ENCODE results near the gene RNF214. TPM values are rescaled to one million over a fixed set of nuclear protein-coding genes. Genes with fewer than 3 reads are reported as not detected.
A peak's percentile ranks its signal among the peaks of the same experiment; 100 is the strongest.

The RNF214 gene
- total and polyA plus RNA-seq, 5 donors from 2014 or later = 51.0 to 69.6 (median 54.6) TPM

- Mint-ChIP-seq H3K27me3 (no peaks in the 10 kb centered on the region), H3K36me3 (peaks cover 16% of the 10 kb centered on the region), H3K4me1 (peaks cover 3 to 6% (median 5%) of the 10 kb centered on the region in 4 donors), H3K4me3 (no peak overlapping the region), H3K9me3 (no peaks in the 10 kb centered on the region), H3K27ac (no peak overlapping the region)
- ATAC-seq (ENCODE audit: low read depth in 2 of 2) = no peak
- DNase-seq = no peak
- H3K27me3 ChIP-seq (ENCODE audit: control insufficient read depth, insufficient read depth, low read length) = no peaks in the 10 kb centered on the region
- no peak overlapping the region for H3K27ac ChIP-seq (ENCODE audit: insufficient read depth, low read length, poor library complexity, severe bottlenecking)
- no peaks in the 10 kb centered on the region for H3K9me3 ChIP-seq (ENCODE audit: control insufficient read depth in 2 of 2, low read length in 2 of 2)
- H3K4me1 ChIP-seq (ENCODE audit: control insufficient read depth, insufficient read depth, low read length, poor library complexity, severe bottlenecking) = no peaks in the 10 kb centered on the region
- peaks cover 13% of the 10 kb centered on the region for H3K36me3 ChIP-seq (ENCODE audit: control insufficient read depth, insufficient read depth, low read length)
- no peak overlapping the region for H3K4me3 ChIP-seq (ENCODE audit: low read depth, low read length)
Observed at GRCh38 chr11:117187799-117188481, 44.5 kb upstream of the RNF214 start.

- peak overlapping the region in 1 of 3 donors; percentile 15 for H3K27ac Mint-ChIP-seq
- Histone ChIP-seq H3K36me3 (ENCODE audit: control insufficient read depth, insufficient read depth, low read length) (peaks cover 13% of the 10 kb centered on the region), H3K27ac (ENCODE audit: insufficient read depth, low read length, poor library complexity, severe bottlenecking) (no peak overlapping the region)
Observed at GRCh38 chr11:117188620-117189081, 43.8 kb upstream of the RNF214 start.

GRCh38 chr11:117189191-117189940 is 43.1 kb upstream of the RNF214 start:
- Histone ChIP-seq H3K4me3 (ENCODE audit: low read depth, low read length) (no peak overlapping the region), H3K36me3 (ENCODE audit: control insufficient read depth, insufficient read depth, low read length) (peaks cover 9% of the 10 kb centered on the region), H3K4me1 (ENCODE audit: control insufficient read depth, insufficient read depth, low read length, poor library complexity, severe bottlenecking) (no peaks in the 10 kb centered on the region), H3K27me3 (ENCODE audit: control insufficient read depth, insufficient read depth, low read length) (no peaks in the 10 kb centered on the region), H3K9me3 (ENCODE audit: control insufficient read depth in 2 of 2, low read length in 2 of 2) (no peaks in the 10 kb centered on the region), H3K27ac (ENCODE audit: insufficient read depth, low read length, poor library complexity, severe bottlenecking) (no peak overlapping the region)
- peak overlapping the region in 1 of 3 donors; percentile 15 for H3K27ac Mint-ChIP-seq
- H3K9me3 Mint-ChIP-seq = no peaks in the 10 kb centered on the region
- no peaks in the 10 kb centered on the region for H3K27me3 Mint-ChIP-seq
- H3K4me1 Mint-ChIP-seq = peaks cover 2 to 6% (median 3%) of the 10 kb centered on the region in 4 donors
- DNase-seq (no peak), ATAC-seq (ENCODE audit: low read depth in 2 of 2) (peak; percentile 24 to 32)
- H3K36me3 Mint-ChIP-seq = peaks cover 7% of the 10 kb centered on the region
- no peak overlapping the region for H3K4me3 Mint-ChIP-seq

More at GRCh38 chr11:117188620-117189081, 43.8 kb upstream of the RNF214 start:
- ATAC-seq (ENCODE audit: low read depth in 2 of 2) (no peak), DNase-seq (no peak)
- no peak overlapping the region for H3K4me3 Mint-ChIP-seq
- Histone ChIP-seq H3K27me3 (ENCODE audit: control insufficient read depth, insufficient read depth, low read length) (no peaks in the 10 kb centered on the region), H3K4me3 (ENCODE audit: low read depth, low read length) (no peak overlapping the region), H3K9me3 (ENCODE audit: control insufficient read depth in 2 of 2, low read length in 2 of 2) (no peaks in the 10 kb centered on the region), H3K4me1 (ENCODE audit: control insufficient read depth, insufficient read depth, low read length, poor library complexity, severe bottlenecking) (no peaks in the 10 kb centered on the region)
- H3K27me3 Mint-ChIP-seq = no peaks in the 10 kb centered on the region
- H3K36me3 Mint-ChIP-seq = peaks cover 14% of the 10 kb centered on the region
- no peaks in the 10 kb centered on the region for H3K9me3 Mint-ChIP-seq
- H3K4me1 Mint-ChIP-seq = peaks cover 2 to 10% (median 5%) of the 10 kb centered on the region in 4 donors

GRCh38 chr11:117189941-117190544 is 42.4 kb upstream of the RNF214 start:
- Mint-ChIP-seq H3K4me1 (peaks cover 2 to 6% (median 4%) of the 10 kb centered on the region in 4 donors), H3K27ac (no peak overlapping the region), H3K9me3 (no peaks in the 10 kb centered on the region), H3K4me3 (no peak overlapping the region), H3K27me3 (no peaks in the 10 kb centered on the region), H3K36me3 (peaks cover 8% of the 10 kb centered on the region)
- peak in 1 of 2 donors; percentile 4 for ATAC-seq (ENCODE audit: low read depth in 2 of 2)
- no peaks in the 10 kb centered on the region for H3K9me3 ChIP-seq (ENCODE audit: control insufficient read depth in 2 of 2, low read length in 2 of 2)
- no peak overlapping the region for H3K4me3 ChIP-seq (ENCODE audit: low read depth, low read length)
- DNase-seq = no peak
- no peaks in the 10 kb centered on the region for H3K4me1 ChIP-seq (ENCODE audit: control insufficient read depth, insufficient read depth, low read length, poor library complexity, severe bottlenecking)
- no peaks in the 10 kb centered on the region for H3K27me3 ChIP-seq (ENCODE audit: control insufficient read depth, insufficient read depth, low read length)
- H3K27ac ChIP-seq (ENCODE audit: insufficient read depth, low read length, poor library complexity, severe bottlenecking) = no peak overlapping the region
- peaks cover 9% of the 10 kb centered on the region for H3K36me3 ChIP-seq (ENCODE audit: control insufficient read depth, insufficient read depth, low read length)

DNA sequence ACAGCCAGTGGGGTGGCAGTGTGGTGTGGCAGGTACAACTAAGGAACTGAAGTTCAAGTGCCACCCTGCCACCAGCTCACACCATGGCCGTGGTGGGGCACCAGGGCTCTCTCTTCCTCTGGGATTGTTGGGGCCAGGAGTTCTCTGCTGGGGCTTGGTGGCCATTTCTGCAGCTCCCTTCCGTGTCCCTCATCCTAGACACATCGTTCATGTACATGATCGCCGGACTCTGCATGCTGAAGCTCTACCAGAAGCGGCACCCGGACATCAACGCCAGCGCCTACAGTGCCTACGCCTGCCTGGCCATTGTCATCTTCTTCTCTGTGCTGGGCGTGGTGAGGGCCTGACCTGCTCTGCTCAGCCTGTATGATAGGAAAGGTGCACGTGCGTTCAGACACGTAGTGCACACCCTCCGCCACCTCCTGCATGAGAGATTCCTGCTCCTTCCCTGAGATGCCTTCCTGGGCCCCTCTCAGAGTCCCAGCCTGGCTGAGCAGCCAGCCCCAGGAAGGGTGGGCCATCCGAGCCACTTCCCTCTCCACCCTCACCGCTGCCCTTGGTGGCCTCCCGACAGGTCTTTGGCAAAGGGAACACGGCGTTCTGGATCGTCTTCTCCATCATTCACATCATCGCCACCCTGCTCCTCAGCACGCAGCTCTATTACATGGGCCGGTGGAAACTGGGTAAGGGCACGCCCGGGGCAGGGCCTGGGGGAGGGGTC is 40.6 kb upstream of the RNF214 start:
- H3K4me1 Mint-ChIP-seq = peaks cover 0 to 4% (median 2%) of the 10 kb centered on the region in 4 donors
- peaks cover 15% of the 10 kb centered on the region for H3K36me3 Mint-ChIP-seq
- Histone ChIP-seq H3K27me3 (ENCODE audit: control insufficient read depth, insufficient read depth, low read length) (no peaks in the 10 kb centered on the region), H3K4me3 (ENCODE audit: low read depth, low read length) (no peak overlapping the region), H3K36me3 (ENCODE audit: control insufficient read depth, insufficient read depth, low read length) (peaks cover 9% of the 10 kb centered on the region), H3K4me1 (ENCODE audit: control insufficient read depth, insufficient read depth, low read length, poor library complexity, severe bottlenecking) (no peaks in the 10 kb centered on the region), H3K9me3 (ENCODE audit: control insufficient read depth in 2 of 2, low read length in 2 of 2) (no peaks in the 10 kb centered on the region), H3K27ac (ENCODE audit: insufficient read depth, low read length, poor library complexity, severe bottlenecking) (no peak overlapping the region)
- no peaks in the 10 kb centered on the region for H3K9me3 Mint-ChIP-seq
- no peak for ATAC-seq (ENCODE audit: low read depth in 2 of 2)
- H3K27me3 Mint-ChIP-seq = no peaks in the 10 kb centered on the region
- peak overlapping the region in 1 of 3 donors; percentile 32 for H3K27ac Mint-ChIP-seq
- no peak overlapping the region for H3K4me3 Mint-ChIP-seq
- DNase-seq = no peak

- Mint-ChIP-seq H3K4me3 (no peak overlapping the region), H3K27ac (peak overlapping the region in 2 of 3 donors; percentile 32 to 79), H3K4me1 (peaks cover 0 to 4% (median under 1%) of the 10 kb centered on the region in 4 donors), H3K27me3 (no peaks in the 10 kb centered on the region), H3K36me3 (peaks cover 10% of the 10 kb centered on the region), H3K9me3 (no peaks in the 10 kb centered on the region)
- Histone ChIP-seq H3K27me3 (ENCODE audit: control insufficient read depth, insufficient read depth, low read length) (no peaks in the 10 kb centered on the region), H3K27ac (ENCODE audit: insufficient read depth, low read length, poor library complexity, severe bottlenecking) (no peak overlapping the region), H3K36me3 (ENCODE audit: control insufficient read depth, insufficient read depth, low read length) (peaks cover 9% of the 10 kb centered on the region), H3K9me3 (ENCODE audit: control insufficient read depth in 2 of 2, low read length in 2 of 2) (no peaks in the 10 kb centered on the region), H3K4me1 (ENCODE audit: control insufficient read depth, insufficient read depth, low read length, poor library complexity, severe bottlenecking) (no peaks in the 10 kb centered on the region), H3K4me3 (ENCODE audit: low read depth, low read length) (no peak overlapping the region)
- DNase-seq = no peak
- ATAC-seq (ENCODE audit: low read depth in 2 of 2) = no peak
Observed at GRCh38 chr11:117192401-117192875, 40.0 kb upstream of the RNF214 start.
